Placental epithelial cell (primary cell): ENCODE data around the gene PRAMEF25. TPM values are rescaled to one million over a fixed set of nuclear protein-coding genes. Genes with fewer than 3 reads are reported as not detected.

Experiments
- total RNA-seq: library from RNA; depleted of rRNA; stranded (reverse); fragments of >200 nt; gene quantifications from 2 replicates; pipeline ENCODE4 v1.2.3, GENCODE V29; 2012

Gene PRAMEF25
- not detected in 2 replicates for total RNA-seq

GRCh38 chr1:13070474-13070873 is at the start of gene PRAMEF25:
Gene PRAMEF25, plus strand, starts transcription at chr1:13070774. Its CDS starts 2,920 bp downstream, at chr1:13073694.

GRCh38 chr1:13056475-13056874 is 14.1 kb upstream of the PRAMEF25 start, which contains the start of gene PRAMEF27:
Gene PRAMEF27, minus strand, starts transcription at chr1:13056575. Its CDS starts 2,916 bp downstream, at chr1:13053659.

GRCh38 chr1:13116754-13117153 is 46.2 kb downstream of the PRAMEF25 start, which contains the start of gene HNRNPCL2:
Gene HNRNPCL2, minus strand, starts transcription at chr1:13116854. Its CDS starts 454 bp downstream, at chr1:13116400.

Other genes starting within 250 kb of the PRAMEF25 start
- gene PRAMEF11, start 239.4 kb upstream of the PRAMEF25 start, total RNA-seq: not detected in 2 replicates
- gene HNRNPCL1, start 222.1 kb upstream of the PRAMEF25 start, total RNA-seq: not detected in 2 replicates
- gene PRAMEF2, start 213.7 kb upstream of the PRAMEF25 start, total RNA-seq: not detected in 2 replicates
- gene PRAMEF4, start 184.6 kb upstream of the PRAMEF25 start, total RNA-seq: not detected in 2 replicates
- gene PRAMEF10, start 172.5 kb upstream of the PRAMEF25 start, total RNA-seq: not detected in 2 replicates
- not detected in 2 replicates for gene PRAMEF7, start 154.2 kb upstream of the PRAMEF25 start, total RNA-seq
- not detected in 2 replicates for gene PRAMEF6, start 123.2 kb upstream of the PRAMEF25 start, total RNA-seq
- not detected in 2 replicates for gene PRAMEF27, start 14.2 kb upstream of the PRAMEF25 start, total RNA-seq
- not detected in 2 replicates for gene HNRNPCL3, start 10.0 kb upstream of the PRAMEF25 start, total RNA-seq
- not detected in 2 replicates for gene HNRNPCL2, start 46.1 kb downstream of the PRAMEF25 start, total RNA-seq
- gene PRAMEF26, start 85.2 kb downstream of the PRAMEF25 start, total RNA-seq: not detected in 2 replicates
- gene HNRNPCL4, start 94.9 kb downstream of the PRAMEF25 start, total RNA-seq: not detected in 2 replicates
- gene PRAMEF9, start 101.1 kb downstream of the PRAMEF25 start, total RNA-seq: not detected in 2 replicates
- gene PRAMEF13, start 130.6 kb downstream of the PRAMEF25 start, total RNA-seq: not detected in 2 replicates
- not detected in 2 replicates for gene PRAMEF18, start 155.4 kb downstream of the PRAMEF25 start, total RNA-seq
- not detected in 2 replicates for gene PRAMEF5, start 183.4 kb downstream of the PRAMEF25 start, total RNA-seq
- gene PRAMEF8, start 214.4 kb downstream of the PRAMEF25 start, total RNA-seq: not detected in 2 replicates
- not detected in 2 replicates for gene PRAMEF33, start 232.8 kb downstream of the PRAMEF25 start, total RNA-seq
- not detected in 2 replicates for gene PRAMEF15, start 244.8 kb downstream of the PRAMEF25 start, total RNA-seq